Stimulated activated CD8-positive, alpha-beta memory T cell treated with anti-CD3 and anti-CD28 coated beads, Interleukin-4, amount 100 ng/mL, for 1 hour (primary cell): ENCODE measurements around the gene SPESP1.
"Not testable (repeated sequence)": the region's sequence is repeated elsewhere in the genome, so short reads cannot be mapped to it uniquely, and the experiment has no call there.

Experiments used
- DNase-seq, 2 donors: peaks; one replicate each; pipeline ENCODE4 v3.0.0-alpha.2; 2020; ENCODE audit warnings: low read depth in 2 of 2, low spot score in 1 of 2

The SPESP1 gene

DNA sequence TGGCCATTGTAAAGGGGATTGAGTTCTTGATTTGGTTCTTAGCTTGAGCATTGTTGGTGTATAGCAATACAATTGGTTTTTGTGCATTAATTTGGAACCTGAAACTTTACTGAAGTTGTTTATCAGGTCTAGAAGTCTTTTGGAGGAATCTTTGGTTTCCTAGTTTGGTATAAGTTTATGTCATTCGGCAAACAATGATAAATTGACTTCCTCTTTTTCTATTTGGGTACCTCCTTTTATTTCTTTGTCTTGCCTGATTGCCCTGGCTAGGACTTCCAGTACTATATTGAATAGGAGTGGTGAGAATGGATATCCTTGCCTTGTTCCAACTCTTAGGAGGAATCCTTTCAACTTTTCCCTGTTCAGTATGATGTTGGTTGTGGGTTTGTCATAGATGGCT lies 32.1 kb downstream of the SPESP1 start:
- no peak for DNase-seq

DNA sequence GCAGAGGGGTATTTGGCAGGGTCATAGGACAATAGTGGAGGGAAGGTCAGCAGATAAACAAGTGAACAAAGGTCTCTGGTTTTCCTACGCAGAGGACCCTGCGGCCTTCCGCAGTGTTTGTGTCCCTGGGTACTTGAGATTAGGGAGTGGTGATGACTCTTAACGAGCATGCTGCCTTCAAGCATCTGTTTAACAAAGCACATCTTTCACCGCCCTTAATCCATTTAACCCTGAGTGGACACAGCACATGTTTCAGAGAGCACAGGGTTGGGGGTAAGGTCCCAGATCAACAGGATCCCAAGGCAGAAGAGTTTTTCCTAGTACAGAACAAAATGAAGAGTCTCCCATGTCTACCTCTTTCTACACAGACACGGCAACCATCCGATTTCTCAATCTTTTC lies 33.4 kb downstream of the SPESP1 start:
- DNase-seq: not testable (repeated sequence)

DNA sequence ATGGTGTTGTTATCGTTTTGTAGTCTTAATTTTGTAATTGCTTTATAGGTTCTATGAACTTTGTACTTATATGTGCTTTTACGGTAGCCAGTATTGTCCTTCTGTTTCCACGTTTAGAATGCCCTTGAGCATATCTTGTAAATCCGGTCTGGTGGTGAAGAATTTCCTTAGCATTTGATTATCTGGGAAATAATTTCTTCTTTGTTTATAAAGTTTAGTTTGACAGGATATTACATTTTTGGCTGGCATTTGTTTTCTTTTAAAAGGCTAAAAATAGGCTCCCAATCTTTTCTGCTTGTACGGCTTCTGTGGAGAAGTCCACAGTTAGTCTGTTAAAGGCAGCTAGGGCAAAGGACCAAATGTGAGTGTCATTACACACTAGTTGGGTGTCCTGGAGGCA lies 36.7 kb downstream of the SPESP1 start:
- DNase-seq: no peak

DNA sequence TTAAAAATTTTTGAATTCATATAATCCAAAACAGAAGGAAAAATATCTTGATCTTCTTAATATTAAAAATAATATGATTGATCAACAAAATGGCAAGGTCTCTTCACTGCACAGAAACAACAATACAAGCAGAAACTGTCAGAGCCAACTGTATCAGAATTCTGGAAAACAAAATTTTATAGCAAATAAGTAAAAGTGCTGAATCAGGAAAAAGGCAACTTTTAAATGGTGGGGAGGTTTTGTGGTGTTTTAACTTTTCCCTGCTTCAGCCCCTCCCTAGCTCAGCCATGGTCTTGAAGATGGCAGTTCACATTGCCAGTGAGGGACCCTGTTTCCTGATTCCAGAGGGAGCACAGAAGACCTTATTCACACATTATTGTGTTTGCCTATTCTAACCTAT lies 37.6 kb downstream of the SPESP1 start:
- no peak for DNase-seq

DNA sequence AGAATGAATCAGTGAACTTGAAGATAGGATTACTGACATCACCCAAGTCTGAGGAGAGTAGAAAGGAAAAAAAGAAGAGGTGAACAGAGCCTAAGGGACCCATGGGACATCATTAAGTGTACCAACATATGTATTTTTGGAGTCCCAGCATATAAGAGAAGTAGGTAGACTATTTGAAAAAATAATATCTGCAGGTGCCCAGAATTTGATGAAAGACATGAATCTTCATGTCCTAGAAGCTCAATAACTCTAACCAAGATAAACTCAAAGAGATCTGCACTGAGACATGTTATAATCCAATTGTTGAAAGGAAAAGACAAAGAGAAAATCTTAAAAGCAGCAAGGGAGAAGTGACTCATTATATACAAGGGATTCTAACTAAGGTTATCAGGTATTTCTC lies 39.0 kb downstream of the SPESP1 start:
- no peak for DNase-seq

DNA sequence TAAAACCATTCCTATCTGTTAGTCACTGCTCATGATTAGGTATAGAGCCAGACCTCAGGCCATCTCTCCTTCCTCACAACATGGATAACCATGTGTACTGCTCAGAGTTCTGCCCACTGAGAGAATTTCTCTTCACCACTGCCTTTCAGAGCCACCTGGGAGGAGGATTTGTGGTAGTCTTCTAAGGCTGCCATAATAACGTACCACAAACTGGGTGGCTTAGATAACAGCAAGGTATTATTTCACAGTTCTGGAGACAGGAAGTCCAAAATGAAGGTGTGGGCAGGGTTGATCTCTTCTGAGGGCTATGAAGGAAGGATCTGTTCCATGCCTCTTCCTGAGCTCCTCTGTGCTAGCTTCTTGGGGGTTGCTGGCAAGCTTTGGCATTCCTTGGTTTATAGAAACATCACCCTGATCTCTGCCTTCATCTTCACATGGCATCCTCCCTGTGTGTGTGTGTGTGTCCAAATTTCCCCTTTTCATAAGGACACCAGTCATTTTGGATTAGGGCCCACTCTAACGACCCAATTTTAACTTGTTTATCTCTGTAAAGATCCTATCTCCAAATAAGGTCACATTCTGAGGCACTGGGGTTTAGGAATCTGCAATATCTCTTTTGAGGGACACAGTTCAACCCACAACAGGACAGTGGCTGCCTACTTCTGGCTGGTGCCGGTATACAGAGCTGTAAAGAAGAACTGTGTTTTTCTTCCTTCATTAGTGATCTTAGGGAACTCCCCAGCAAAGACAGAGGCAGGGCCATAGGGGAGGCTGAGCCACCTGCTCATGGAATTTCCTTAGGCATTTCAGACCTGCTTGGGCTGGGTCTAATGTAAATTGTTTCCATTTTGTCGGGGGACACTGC lies 42.1 kb downstream of the SPESP1 start:
- DNase-seq: no peak

DNA sequence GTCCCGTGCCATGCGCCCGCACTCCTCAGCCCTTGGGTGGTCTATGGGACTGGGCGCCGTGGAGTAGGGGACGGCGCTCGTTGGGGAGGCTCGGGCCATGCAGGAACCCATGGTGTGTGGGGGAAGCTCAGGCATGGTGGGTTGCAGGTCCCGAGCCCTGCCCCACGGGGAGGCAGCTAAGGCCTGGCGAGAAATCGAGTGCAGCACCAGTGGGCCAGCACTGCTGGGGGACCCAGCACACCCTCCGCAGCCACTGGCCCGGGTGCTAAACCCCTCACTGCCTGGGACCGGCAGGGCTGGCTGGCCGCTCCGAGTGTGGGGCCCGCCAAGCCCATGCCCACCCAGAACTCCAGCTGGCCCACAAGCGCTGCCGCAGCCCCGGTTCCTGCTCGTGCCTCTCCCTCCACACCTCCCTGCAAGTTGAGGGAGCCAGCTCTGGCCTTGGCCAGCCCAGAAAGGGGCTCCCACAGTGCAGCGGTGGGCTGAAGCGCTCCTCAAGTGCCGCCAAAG lies 45.4 kb downstream of the SPESP1 start:
- not testable (repeated sequence) for DNase-seq

DNA sequence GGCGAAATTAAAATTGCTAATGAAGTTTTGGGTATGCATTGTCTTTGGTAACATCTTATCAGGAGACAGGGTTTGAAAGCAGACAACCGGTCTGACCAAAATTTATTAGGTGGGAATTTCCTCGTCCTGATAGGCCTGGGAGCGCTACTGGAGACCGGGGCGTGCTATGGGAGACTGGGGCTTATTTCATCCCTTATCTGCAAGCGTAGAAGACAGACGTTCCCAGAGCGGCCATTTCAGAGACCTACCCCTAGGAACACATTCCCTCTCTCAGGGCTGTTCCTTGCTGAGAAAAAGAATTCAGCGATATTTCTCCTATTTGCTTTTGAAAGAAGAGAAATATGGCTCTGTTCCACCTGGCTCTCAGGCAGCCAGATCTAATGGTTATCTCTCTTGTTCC lies 47.1 kb downstream of the SPESP1 start:
- not testable (repeated sequence) for DNase-seq

DNA sequence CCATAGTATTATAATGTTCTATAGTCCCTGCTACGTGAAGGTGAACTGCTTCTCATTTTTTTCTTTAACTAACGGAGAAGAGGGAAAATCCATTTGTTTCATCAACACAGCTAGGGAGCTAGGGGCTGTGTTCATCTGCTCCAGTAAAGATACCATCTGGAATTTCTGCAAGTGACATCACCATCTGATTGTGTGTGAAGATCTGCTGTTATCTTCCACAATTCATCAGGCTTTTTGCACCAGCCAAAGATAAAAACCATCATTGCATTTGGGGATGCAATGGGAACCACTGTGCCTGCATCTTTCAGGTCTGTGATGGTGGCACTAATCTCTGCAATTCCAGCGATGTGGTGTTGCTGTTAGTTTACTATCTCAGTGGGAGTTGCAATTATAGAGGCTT lies 48.7 kb downstream of the SPESP1 start:
- DNase-seq: no peak

DNA sequence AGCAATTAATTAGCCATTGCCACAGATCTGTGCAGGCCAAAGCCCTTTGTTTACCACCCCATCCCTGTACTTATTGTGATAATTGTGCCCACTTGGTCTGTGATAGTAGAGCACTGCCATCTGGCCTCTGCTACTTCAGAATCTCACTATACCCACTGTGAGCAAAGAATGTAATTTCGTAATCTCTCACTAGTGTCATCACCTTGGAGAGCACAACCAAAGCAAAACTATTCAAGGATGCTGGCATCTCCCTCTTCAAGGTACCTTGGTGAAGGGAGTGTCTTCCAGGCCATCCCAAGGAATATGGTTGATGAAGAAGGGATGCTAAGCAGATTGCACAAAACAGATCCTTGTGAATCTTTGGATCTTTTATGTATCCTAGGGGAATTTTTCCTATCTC lies 49.5 kb downstream of the SPESP1 start:
- no peak for DNase-seq

DNA sequence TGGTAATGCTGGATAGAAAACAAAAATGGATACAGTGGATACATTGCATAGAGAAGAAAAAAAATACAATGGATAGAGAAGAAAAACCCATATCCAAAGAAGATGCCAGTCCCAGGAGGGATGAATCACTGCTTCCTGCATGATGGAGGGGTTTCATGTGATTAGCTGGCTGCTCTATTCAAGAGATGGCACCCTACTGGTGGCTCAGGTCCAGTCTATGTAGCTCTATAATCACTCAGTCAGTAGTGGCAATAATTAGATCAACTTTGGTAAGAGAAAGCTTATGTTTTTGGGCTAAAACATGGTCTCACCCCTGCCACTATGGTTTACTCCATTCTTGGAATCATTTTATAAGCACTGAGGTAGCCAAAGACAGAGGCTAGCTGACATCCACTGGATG lies 50.5 kb downstream of the SPESP1 start:
- DNase-seq: no peak

DNA sequence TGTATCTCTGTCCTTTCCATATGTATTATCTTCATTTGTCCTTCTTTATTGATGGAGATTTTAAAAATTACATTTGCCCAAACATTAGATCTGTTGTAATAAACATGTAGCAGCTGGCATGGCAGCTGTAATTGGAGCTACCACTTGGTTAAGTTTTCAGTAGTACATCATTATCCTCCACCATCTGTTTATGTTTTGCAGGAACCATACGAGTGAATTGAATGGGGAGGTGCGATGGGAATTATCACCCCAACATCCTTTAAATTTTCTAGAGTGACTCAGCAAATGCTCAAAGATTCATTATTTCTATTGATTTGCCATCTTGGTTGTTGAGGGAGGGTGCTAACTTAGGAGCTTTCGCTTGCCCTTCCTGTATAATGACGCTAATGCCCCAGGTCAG lies 51.6 kb downstream of the SPESP1 start:
- DNase-seq: no peak

DNA sequence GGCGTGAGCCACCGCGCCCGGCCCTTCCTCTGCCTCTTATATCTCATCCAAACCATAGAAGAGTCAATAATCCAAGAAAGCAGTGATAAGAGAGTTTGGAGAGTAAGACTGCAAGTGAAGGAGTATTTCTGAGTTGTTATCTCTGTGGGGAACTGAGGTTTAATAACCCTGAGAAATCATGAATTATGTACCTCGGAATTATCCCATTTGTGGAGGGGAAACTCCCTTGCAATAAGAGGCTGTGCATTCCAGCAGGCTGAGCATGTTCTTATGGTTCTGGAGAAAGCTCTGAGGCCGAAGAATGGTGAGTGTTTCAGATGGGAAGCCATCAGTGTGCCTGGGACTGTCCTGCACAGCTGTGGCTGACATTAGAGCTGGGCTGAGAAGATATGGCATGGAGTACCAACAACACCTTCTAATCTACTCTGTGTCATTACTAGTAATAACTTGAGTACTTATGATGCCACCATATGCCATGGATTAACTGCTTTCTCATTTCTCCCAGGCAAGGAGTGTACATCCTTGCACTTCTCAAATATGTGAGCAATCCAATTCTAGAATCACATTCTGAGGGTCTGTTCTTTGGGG lies 52.7 kb downstream of the SPESP1 start:
- DNase-seq: no peak

DNA sequence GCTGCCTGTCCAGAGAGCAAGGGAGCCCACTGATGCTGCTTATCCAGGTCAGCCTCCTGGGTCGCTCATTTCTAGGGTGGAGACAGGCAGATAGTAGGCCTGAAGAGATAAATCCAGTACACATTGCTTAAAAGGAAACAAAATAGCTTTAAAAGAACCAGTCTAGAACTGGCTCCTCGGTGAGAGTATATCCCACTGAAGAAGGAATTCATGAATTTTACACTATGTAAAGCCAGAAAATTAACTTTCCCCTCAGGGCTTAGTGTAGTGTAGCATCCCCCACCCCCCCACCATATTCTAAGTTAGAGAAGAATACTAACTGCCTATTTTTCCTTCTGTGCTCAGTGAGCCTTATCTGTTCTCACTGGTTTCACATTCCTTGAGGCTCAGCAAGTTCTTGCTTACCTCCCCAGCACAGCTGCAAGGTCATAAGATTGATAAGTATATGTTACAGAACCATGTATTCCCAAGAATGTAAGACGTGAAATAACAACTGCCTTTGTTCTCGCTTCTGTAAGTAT lies 53.7 kb downstream of the SPESP1 start:
- DNase-seq: no peak

DNA sequence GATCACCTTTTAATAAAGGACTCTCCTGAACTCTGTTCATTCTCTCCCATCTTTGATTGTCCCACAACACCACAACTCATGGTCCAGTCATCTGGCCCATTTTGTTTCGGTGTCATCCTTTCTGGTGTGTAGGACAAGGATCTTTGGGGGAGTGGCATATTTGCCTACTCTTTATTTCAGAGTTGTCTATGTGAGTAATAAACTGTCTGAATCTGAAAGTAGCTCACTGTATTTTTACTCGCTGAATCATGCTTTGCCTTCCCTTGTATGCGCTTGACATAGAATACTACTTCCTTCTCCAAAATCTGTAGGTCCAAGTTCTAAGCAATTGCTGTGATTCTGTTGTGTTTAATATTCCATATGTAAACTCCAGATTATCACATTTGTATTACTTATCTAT lies 54.3 kb downstream of the SPESP1 start:
- no peak for DNase-seq

DNA sequence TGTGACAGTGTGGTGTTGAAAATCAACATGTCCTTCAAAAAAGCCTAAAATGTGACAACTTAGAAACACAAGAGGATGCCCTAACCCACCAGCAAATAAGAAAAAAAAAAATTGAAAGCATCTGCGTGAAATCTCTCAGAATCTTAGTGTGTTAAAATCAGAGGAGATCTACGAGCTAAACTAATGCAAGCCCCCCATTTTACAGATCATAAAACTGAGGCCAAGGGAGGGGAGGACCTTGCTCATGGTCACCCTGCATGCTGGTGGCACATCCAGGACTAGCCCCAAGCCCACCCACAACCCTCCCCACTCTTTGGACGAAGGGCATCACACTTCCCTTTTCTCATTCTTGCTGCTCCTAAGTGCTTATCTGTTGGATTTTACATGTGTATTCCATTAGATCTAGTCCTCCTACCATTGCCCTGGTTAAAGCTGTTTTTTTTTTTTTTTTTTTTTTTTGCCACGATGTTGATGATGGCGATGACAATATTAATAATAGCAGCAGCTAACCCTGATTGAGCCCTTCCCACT lies 55.1 kb downstream of the SPESP1 start:
- DNase-seq: no peak

DNA sequence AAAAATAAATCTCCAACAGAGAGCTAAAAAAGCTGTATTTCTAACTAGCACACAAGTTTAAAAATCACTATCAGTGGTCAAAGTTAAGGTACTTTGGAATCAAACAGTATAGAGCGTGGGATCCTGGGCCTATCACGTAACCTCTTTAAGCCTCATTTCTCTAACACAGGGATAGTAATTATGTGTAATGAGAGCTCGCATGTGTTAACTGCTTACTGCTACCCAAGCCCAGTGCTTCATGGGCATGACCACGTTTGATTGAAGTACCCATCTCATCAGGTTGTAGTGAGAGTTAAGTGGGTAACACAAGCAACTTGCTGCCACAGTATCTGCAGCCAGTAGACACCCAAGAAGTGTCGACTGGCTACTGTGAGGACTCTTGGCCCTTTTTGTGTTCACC lies 56.0 kb downstream of the SPESP1 start:
- DNase-seq: no peak

DNA sequence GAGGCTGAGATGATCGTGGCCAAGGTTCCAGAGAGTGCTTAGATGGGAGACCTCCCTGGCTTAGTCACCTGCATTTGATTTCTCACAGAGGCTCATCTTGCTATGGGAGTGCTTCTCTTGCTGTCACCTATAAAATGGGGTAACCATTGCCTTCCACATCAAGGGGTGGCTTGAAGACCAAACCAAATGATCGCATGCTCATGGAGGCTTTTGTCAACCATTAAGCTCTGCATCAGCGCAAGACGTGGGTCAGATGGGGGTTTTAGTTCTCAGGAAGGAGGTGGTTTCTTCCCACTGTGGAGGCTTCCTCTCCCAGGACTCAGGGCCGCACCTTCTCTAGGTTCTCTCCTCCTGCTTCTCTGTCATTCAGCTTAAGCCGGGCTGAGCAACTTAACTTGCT lies 56.8 kb downstream of the SPESP1 start:
- DNase-seq: no peak

DNA sequence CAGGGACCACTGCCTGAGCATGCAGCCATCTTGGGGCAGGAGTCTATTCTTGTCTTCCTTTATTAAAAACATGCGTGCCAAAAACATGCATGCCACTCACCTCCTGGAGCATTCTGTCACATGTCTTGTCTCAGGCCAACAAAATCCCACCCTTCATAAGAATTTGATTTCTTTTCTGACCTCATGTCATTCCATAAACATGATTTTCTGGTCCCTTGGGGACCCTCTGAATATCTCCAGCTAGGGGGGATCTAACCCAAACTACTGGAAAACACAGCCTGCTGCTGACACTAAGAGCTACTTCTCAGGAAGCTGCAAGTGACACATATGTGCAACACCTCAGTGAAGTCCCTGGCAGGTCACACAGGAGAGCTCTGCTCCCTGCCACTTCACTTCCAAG lies 57.4 kb downstream of the SPESP1 start:
- no peak for DNase-seq

DNA sequence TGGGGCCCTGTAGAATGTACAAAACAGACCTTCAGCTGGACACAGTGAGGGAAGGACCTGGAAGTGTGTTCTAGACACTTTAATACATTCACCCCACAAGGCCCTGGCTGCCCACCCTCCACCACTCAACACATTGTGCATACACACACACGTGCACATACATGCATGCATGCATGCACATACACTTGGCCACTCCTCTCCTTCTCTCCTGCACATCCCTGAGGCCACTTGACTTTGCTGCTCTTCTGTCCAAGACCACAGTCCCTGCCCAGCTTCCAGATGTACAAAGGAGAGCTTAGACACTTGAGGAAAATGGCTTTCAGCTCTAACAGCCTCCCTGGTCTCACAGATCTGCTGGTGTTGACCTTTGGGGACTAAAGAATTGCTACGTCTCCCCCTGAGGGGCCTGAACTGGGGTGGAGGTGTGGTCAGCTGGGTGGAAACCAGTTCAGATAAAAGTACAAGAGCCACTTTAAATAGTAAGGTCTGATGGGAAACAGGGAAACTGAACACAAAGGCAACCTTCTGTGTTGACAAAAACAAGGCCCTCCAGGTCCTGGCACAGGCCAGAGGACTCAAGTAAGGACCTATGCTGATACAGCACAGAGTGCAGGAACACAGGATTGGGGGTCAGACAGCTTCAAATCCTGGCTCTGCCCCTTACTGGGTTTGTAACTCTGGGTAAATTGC lies 59.4 kb downstream of the SPESP1 start:
- DNase-seq: no peak

DNA sequence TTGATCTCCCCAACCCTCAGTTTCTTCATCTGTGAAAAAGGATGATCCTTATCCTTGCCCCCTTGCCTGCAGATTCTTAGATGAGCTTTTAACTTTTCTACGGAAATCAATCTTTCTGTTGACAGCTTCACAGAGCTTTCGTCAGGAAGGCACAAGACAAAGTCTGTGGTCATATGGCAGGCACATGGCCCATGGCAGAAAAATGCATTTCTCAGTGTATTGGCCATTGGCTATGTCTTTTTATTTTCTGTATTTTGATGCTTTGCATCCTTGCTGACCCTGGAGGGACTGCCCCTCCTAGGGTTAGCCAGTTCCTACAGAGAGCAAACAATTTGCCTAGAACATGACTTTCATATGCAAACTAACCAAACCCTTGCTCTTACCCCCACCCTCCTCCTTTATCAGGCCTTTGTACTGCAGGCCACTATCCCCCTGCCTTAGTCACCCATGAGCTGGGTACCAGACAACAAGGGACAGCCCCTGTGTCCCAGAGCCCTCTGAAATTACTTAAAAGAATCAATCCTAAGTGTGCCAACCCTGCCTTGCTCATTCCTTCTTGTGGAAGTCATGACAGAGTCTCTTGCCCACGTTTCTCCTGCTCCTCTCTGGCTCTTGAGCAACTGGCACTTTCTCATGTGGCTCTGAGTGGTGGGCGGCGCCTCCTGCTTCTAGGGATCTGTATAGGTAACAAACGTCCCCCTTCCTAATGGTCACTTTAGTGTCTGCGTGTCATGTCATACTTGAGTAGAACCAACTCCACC lies 60.1 kb downstream of the SPESP1 start:
- no peak for DNase-seq
